OCI-LY7 (cell line): Measurements from ENCODE around the gene AQP11. TPM values are rescaled to one million over a fixed set of nuclear protein-coding genes. Genes with fewer than 3 reads are reported as not detected.

Experiments used
- BruUV-seq: library from RNA; stranded (reverse); fragments of 400-500 nt; replicated peaks from 2 replicates; lab custom pipeline; 2021; lab: Mats Ljungman, UMichigan
- CTCF ChIA-PET: fragments of 300-600 bp; sonication (Branson Sonifier 250); formaldehyde crosslinking; loops from one replicate; lab custom pipeline; 2022; ENCODE audit warnings: antibody characterized with exemption; ENCODE audit not compliant: unreplicated experiment; lab: Charles Lee
- POLR2A ChIA-PET: fragments of 300-600 bp; sonication (Branson Sonifier 250); formaldehyde crosslinking; loops from one replicate; lab custom pipeline; 2022; ENCODE audit warnings: antibody characterized with exemption; lab: Charles Lee
- DNase-seq: peaks from one replicate; pipeline ENCODE4 v3.0.0-alpha.2; 2015; ENCODE audit warnings: low spot score
- H2AFZ ChIP-seq: fragments of 200-600 bp; sonication (generic), shearing (Covaris generic); 2 replicates; pipeline ENCODE4 v1.6.1; 2014; ENCODE audit warnings: mild to moderate bottlenecking, antibody characterized with exemption, low read length, moderate library complexity
- H3K27ac ChIP-seq: fragments of 200-600 bp; sonication (generic); 2 replicates; pipeline ENCODE4 v1.5.1; 2014; ENCODE audit warnings: mixed run types, low read depth, mild to moderate bottlenecking, moderate library complexity, low read length, inconsistent platforms; ENCODE audit not compliant: poor library complexity, severe bottlenecking
- H3K36me3 ChIP-seq: fragments of 200-600 bp; sonication (generic); 2 replicates; pipeline ENCODE4 v1.6.1; 2014; ENCODE audit warnings: mild to moderate bottlenecking, antibody characterized with exemption, low read length, moderate library complexity, mixed read lengths; ENCODE audit not compliant: insufficient read depth
- H3K4me1 ChIP-seq: fragments of 200-600 bp; sonication (generic); 2 replicates; pipeline ENCODE4 v1.5.1; 2014; ENCODE audit warnings: mild to moderate bottlenecking, low read length; ENCODE audit not compliant: insufficient read depth, poor library complexity, severe bottlenecking
- H3K4me2 ChIP-seq: fragments of 200-600 bp; sonication (generic); 2 replicates; pipeline ENCODE4 v1.6.1; 2014; ENCODE audit warnings: mild to moderate bottlenecking, low read length
- H3K4me3 ChIP-seq: fragments of 200-600 bp; sonication (generic); 2 replicates; pipeline ENCODE4 v1.5.1; 2014; ENCODE audit warnings: mild to moderate bottlenecking, low read depth, low read length; ENCODE audit not compliant: poor library complexity, severe bottlenecking
- H3K79me2 ChIP-seq: fragments of 200-600 bp; sonication (generic); 2 replicates; pipeline ENCODE4 v1.6.1; 2016; ENCODE audit warnings: low read depth, mild to moderate bottlenecking, low read length, moderate library complexity, mixed read lengths; ENCODE audit not compliant: insufficient read depth
- H3K9me2 ChIP-seq: fragments of 200-600 bp; sonication (generic); 2 replicates; pipeline ENCODE4 v1.6.1; 2016; ENCODE audit warnings: mild to moderate bottlenecking, low read length, mixed read lengths; ENCODE audit not compliant: insufficient read depth
- H3K9me3 ChIP-seq: fragments of 200-600 bp; sonication (generic); 2 replicates; pipeline ENCODE4 v1.6.1; 2014; ENCODE audit warnings: mild to moderate bottlenecking, mixed run types, low read length, mixed read lengths
- H4K20me1 ChIP-seq: fragments of 200-600 bp; sonication (generic); 2 replicates; pipeline ENCODE4 v1.6.1; 2014; ENCODE audit warnings: mild to moderate bottlenecking, antibody characterized with exemption, low read length, moderate library complexity, mixed read lengths; ENCODE audit not compliant: insufficient read depth
- CTCF ChIP-seq: fragments of 200-600 bp; sonication (generic); conservative IDR thresholded peaks from 2 replicates; pipeline ENCODE4 v1.5.1; 2014; ENCODE audit warnings: mild to moderate bottlenecking, antibody characterized with exemption, low read length, moderate library complexity, mixed read lengths
- EZH2phosphoT487 ChIP-seq: fragments of 200-600 bp; sonication (generic); IDR thresholded peaks from 2 replicates; pipeline ENCODE4 v1.6.1; 2018; ENCODE audit warnings: low read depth, borderline replicate concordance, mild to moderate bottlenecking, mixed run types, antibody characterized with exemption, low read length, moderate library complexity, mixed read lengths
- intact Hi-C: fragments of 100-400 bp; cut with micrococcal nuclease; formaldehyde crosslinking; loops from one replicate; pipeline ENCODE4 v1.10.0; 2022; ENCODE audit not compliant: unreplicated experiment
- total RNA-seq, 2 experiments: library from RNA; depleted of rRNA in 1 of 2; stranded (reverse); fragments of >200 nt in 1 of 2; shearing (Covaris generic) in 1 of 2; gene quantifications; 2 replicates each; pipeline ENCODE4 v1.2.3, GENCODE V29; 2014 to 2022

AQP11 gene
- total RNA-seq, 2 experiments from 2014 or later, result not detected

- ChIA-PET POLR2A (interaction anchor here (0.5 to 1.5 kb wide), 3 partner anchors 14 to 892 kb away, joined by 3 to 4 read pairs (median 3); no protein-coding TSS in a partner anchor), CTCF (no interaction called here)
- Histone ChIP-seq H3K9me3 (no peaks in the 10 kb centered on the region), H3K79me2 (no peaks in the 10 kb centered on the region), H3K4me3 (no peak overlapping the region), H2AFZ (no peak overlapping the region), H3K27ac (no peak overlapping the region), H4K20me1 (no peaks in the 10 kb centered on the region), H3K4me1 (no peaks in the 10 kb centered on the region), H3K36me3 (peaks cover 18% of the 10 kb centered on the region), H3K4me2 (no peak overlapping the region), H3K9me2 (no peaks in the 10 kb centered on the region)
- TF ChIP-seq CTCF (no peak), EZH2phosphoT487 (no peak)
- no TSS peak for BruUV-seq
- DNase-seq, result no peak
- intact Hi-C loops, result no loop called here
These were observed 12.8 kb downstream of the AQP11 start for GRCh38 chr11:77602381-77603088.

- POLR2A ChIA-PET, result interaction anchor here (0.6 to 0.8 kb wide), 4 partner anchors 9 to 106 kb away, joined by 3 to 5 read pairs (median 4); no protein-coding TSS in a partner anchor
- no peak for DNase-seq
- no TSS peak for BruUV-seq
These were observed 14.5 kb downstream of the AQP11 start for GRCh38 chr11:77604281-77604680.

More at GRCh38 chr11:77604281-77604680, 14.5 kb downstream of the AQP11 start:
- H3K27ac ChIP-seq, result no peak overlapping the region
- CTCF ChIA-PET, result no interaction called here
- no peaks in the 10 kb centered on the region for H3K9me2 ChIP-seq
- H3K9me3 ChIP-seq, result no peaks in the 10 kb centered on the region
- H3K4me1 ChIP-seq, result no peaks in the 10 kb centered on the region
- H3K4me2 ChIP-seq, result no peak overlapping the region
- intact Hi-C loops, result no loop called here
- peaks cover 25% of the 10 kb centered on the region for H3K36me3 ChIP-seq
- H3K4me3 ChIP-seq, result no peak overlapping the region
- H3K79me2 ChIP-seq, result no peaks in the 10 kb centered on the region
- no peak overlapping the region for H2AFZ ChIP-seq
- TF ChIP-seq CTCF (no peak), EZH2phosphoT487 (no peak)
- no peaks in the 10 kb centered on the region for H4K20me1 ChIP-seq
